Neural cell (in vitro differentiated cells): Measurements from ENCODE around the gene POU2AF3.

Experiments
- CTCF ChIP-seq: fragments of 450-650 bp; IDR thresholded peaks from 2 replicates; pipeline ENCODE4 v1.5.1; 2014; ENCODE audit warnings: antibody characterized with exemption, mild to moderate bottlenecking, moderate library complexity; ENCODE audit not compliant: poor library complexity, severe bottlenecking
- EZH2 ChIP-seq: fragments of 200-600, 300-800 bp; shearing (Covaris generic), sonication (generic); IDR thresholded peaks from 2 replicates; pipeline ENCODE4 v1.6.1; 2014; ENCODE audit warnings: antibody characterized with exemption, low read length, borderline replicate concordance, mild to moderate bottlenecking; ENCODE audit not compliant: insufficient read depth, poor library complexity, severe bottlenecking
- POLR2AphosphoS5 ChIP-seq: IDR thresholded peaks from 2 replicates; pipeline ENCODE4 v1.6.1; 2012
- TAF1 ChIP-seq: IDR thresholded peaks from 2 replicates; pipeline ENCODE4 v1.6.1; 2012; ENCODE audit warnings: low read depth
- TF ChIP-seq, protein P1 (sequence below): IDR thresholded peaks from 2 replicates; pipeline ENCODE4 v1.6.1; 2012; ENCODE audit warnings: borderline replicate concordance

GRCh38 chr11:111250936-111251335 is 47.4 kb upstream of the POU2AF3 start:
- TF ChIP-seq CTCF = no peak
- TF ChIP-seq TAF1 = no peak
- no peak for TF ChIP-seq EZH2
- TF ChIP-seq, protein P1, sequence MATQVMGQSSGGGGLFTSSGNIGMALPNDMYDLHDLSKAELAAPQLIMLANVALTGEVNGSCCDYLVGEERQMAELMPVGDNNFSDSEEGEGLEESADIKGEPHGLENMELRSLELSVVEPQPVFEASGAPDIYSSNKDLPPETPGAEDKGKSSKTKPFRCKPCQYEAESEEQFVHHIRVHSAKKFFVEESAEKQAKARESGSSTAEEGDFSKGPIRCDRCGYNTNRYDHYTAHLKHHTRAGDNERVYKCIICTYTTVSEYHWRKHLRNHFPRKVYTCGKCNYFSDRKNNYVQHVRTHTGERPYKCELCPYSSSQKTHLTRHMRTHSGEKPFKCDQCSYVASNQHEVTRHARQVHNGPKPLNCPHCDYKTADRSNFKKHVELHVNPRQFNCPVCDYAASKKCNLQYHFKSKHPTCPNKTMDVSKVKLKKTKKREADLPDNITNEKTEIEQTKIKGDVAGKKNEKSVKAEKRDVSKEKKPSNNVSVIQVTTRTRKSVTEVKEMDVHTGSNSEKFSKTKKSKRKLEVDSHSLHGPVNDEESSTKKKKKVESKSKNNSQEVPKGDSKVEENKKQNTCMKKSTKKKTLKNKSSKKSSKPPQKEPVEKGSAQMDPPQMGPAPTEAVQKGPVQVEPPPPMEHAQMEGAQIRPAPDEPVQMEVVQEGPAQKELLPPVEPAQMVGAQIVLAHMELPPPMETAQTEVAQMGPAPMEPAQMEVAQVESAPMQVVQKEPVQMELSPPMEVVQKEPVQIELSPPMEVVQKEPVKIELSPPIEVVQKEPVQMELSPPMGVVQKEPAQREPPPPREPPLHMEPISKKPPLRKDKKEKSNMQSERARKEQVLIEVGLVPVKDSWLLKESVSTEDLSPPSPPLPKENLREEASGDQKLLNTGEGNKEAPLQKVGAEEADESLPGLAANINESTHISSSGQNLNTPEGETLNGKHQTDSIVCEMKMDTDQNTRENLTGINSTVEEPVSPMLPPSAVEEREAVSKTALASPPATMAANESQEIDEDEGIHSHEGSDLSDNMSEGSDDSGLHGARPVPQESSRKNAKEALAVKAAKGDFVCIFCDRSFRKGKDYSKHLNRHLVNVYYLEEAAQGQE = no peak
- no peak for TF ChIP-seq POLR2AphosphoS5
